Glutamatergic neuron (in vitro differentiated cells): ENCODE data around the gene DNAJC4. TPM values are rescaled to one million over a fixed set of nuclear protein-coding genes. Genes with fewer than 3 reads are reported as not detected.

Experiments
- DNase-seq: peaks from one replicate; pipeline ENCODE4 v3.0.0; 2022
- H3K27ac Mint-ChIP-seq: one replicate; pipeline ENCODE4 v1.8.0; 2020; ENCODE audit warnings: mild to moderate bottlenecking, mixed read lengths, inconsistent platforms; ENCODE audit not compliant: unreplicated experiment
- H3K27me3 Mint-ChIP-seq: one replicate; pipeline ENCODE4 v1.8.0; 2020; ENCODE audit warnings: mild to moderate bottlenecking, moderate library complexity, mixed read lengths, inconsistent platforms; ENCODE audit not compliant: unreplicated experiment
- H3K36me3 Mint-ChIP-seq: one replicate; pipeline ENCODE4 v1.8.0; 2020; ENCODE audit warnings: mild to moderate bottlenecking, mixed read lengths, inconsistent platforms; ENCODE audit not compliant: unreplicated experiment
- H3K4me1 Mint-ChIP-seq: one replicate; pipeline ENCODE4 v1.8.0; 2020; ENCODE audit warnings: mild to moderate bottlenecking, low read depth, mixed read lengths, inconsistent platforms; ENCODE audit not compliant: unreplicated experiment
- H3K4me3 Mint-ChIP-seq: one replicate; pipeline ENCODE4 v1.8.0; 2020; ENCODE audit warnings: mild to moderate bottlenecking, mixed read lengths, inconsistent platforms; ENCODE audit not compliant: unreplicated experiment
- H3K9me3 Mint-ChIP-seq: one replicate; pipeline ENCODE4 v1.8.0; 2020; ENCODE audit warnings: mild to moderate bottlenecking, moderate library complexity, mixed read lengths, inconsistent platforms; ENCODE audit not compliant: unreplicated experiment
- CTCF ChIP-seq: fragments of 200-600 bp; sonication (generic); IDR thresholded peaks from one replicate; pipeline ENCODE4 v1.5.0; 2021; ENCODE audit not compliant: partially characterized antibody, unreplicated experiment
- total RNA-seq: library from RNA; stranded (reverse); fragmentation: NEBNext Ultra II Directional; extraction: Animal tissue kit (Norgen Biotek cat#: 25700); gene quantifications from one replicate; pipeline ENCODE4 v1.2.1, GENCODE V29; 2021; ENCODE audit not compliant: unreplicated experiment

DNAJC4 gene
- total RNA-seq, 1 donor from 2014 or later = 30.5 TPM

GRCh38 chr11:64229744-64230170 is 591 bp upstream of the DNAJC4 start:
- Mint-ChIP-seq H3K4me3 (peak overlapping the region; percentile 88), H3K4me1 (no peaks in the 10 kb centered on the region), H3K9me3 (peaks cover 2% of the 10 kb centered on the region), H3K27me3 (peaks cover 12% of the 10 kb centered on the region), H3K27ac (no peak overlapping the region), H3K36me3 (no peaks in the 10 kb centered on the region)
- no peak for TF ChIP-seq CTCF
- no peak for DNase-seq

- Mint-ChIP-seq H3K36me3 (no peaks in the 10 kb centered on the region), H3K9me3 (peaks cover 4% of the 10 kb centered on the region), H3K27ac (peak overlapping the region; percentile 40), H3K4me1 (no peaks in the 10 kb centered on the region), H3K27me3 (peaks cover 19% of the 10 kb centered on the region), H3K4me3 (peak overlapping the region; percentile 88)
- no peak for DNase-seq
- TF ChIP-seq CTCF = no peak
Measured at GRCh38 chr11:64230985-64231365, 627 bp downstream of the DNAJC4 start.

GRCh38 chr11:64231546-64231945 is 1.2 kb downstream of the DNAJC4 start:
- no peak for TF ChIP-seq CTCF
- peaks cover 19% of the 10 kb centered on the region for H3K27me3 Mint-ChIP-seq
- no peak overlapping the region for H3K27ac Mint-ChIP-seq
- H3K4me1 Mint-ChIP-seq = no peaks in the 10 kb centered on the region
- H3K4me3 Mint-ChIP-seq = peak overlapping the region; percentile 88
- no peak for DNase-seq
- H3K36me3 Mint-ChIP-seq = no peaks in the 10 kb centered on the region
- H3K9me3 Mint-ChIP-seq = peaks cover 4% of the 10 kb centered on the region

GRCh38 chr11:64232182-64232966 is 2.0 kb downstream of the DNAJC4 start:
- no peaks in the 10 kb centered on the region for H3K4me1 Mint-ChIP-seq
- no peaks in the 10 kb centered on the region for H3K36me3 Mint-ChIP-seq
- TF ChIP-seq CTCF = no peak
- no peak for DNase-seq
- H3K27me3 Mint-ChIP-seq = peaks cover 19% of the 10 kb centered on the region
- peak overlapping the region; percentile 88 for H3K4me3 Mint-ChIP-seq
- no peak overlapping the region for H3K27ac Mint-ChIP-seq
- H3K9me3 Mint-ChIP-seq = peaks cover 4% of the 10 kb centered on the region

- Mint-ChIP-seq H3K36me3 (no peaks in the 10 kb centered on the region), H3K27ac (no peak overlapping the region), H3K4me3 (no peak overlapping the region), H3K4me1 (no peaks in the 10 kb centered on the region), H3K9me3 (peaks cover 4% of the 10 kb centered on the region), H3K27me3 (peaks cover 19% of the 10 kb centered on the region)
- TF ChIP-seq CTCF = no peak
- no peak for DNase-seq
Measured at GRCh38 chr11:64232967-64233315, 2.6 kb downstream of the DNAJC4 start.
